ENCODE results near the gene FLAD1. TPM values are rescaled to one million over a fixed set of nuclear protein-coding genes. Genes with fewer than 3 reads are reported as not detected.

FLAD1 gene
- total RNA-seq, 1 experiment from 2014 or later: 88.3 TPM

- TF ChIP-seq ZSCAN18 (CRISPR knock-in tag; IDR thresholded peaks at IDR 0.05): no peak
Measured at GRCh38 chr1:155007251-155007828, 24.2 kb downstream of the FLAD1 start (continued).

- H3K9me3 Mint-ChIP-seq: no peaks in the 10 kb centered on the region
- H3K4me3 Mint-ChIP-seq: peak overlapping the region; percentile 41
- peaks cover 4% of the 10 kb centered on the region; the same call in 1 of the 2 replicates for H3K36me3 Mint-ChIP-seq
- CTCF ChIA-PET: interaction anchor here (0.6 to 4.3 kb wide), 15 partner anchors 9 to 185 kb away, joined by 3 to 58 read pairs (median 5); partner anchors contain the start of genes KRTCAP2, PBXIP1 and SHC1
- ATAC-seq: peak; percentile 2; the same call in 1 of the 2 replicates
- POLR2A ChIA-PET: interaction anchor here (0.5 to 1.7 kb wide), 8 partner anchors 8 to 38 kb away, joined by 3 to 9 read pairs (median 4); partner anchors contain the start of genes FLAD1 and SHC1
- DNase-seq (ENCODE audit: low spot score): peak; percentile 36
- H3K27ac Mint-ChIP-seq: no peak overlapping the region
- H3K4me1 Mint-ChIP-seq: peaks cover 60% of the 10 kb centered on the region
- no peaks in the 10 kb centered on the region for H3K27me3 Mint-ChIP-seq (ENCODE audit: low read depth)
- TF ChIP-seq ZNF263 (CRISPR knock-in tag; IDR thresholded peaks at IDR 0.05; ENCODE audit: low read depth): no peak
- TF ChIP-seq, protein P1, sequence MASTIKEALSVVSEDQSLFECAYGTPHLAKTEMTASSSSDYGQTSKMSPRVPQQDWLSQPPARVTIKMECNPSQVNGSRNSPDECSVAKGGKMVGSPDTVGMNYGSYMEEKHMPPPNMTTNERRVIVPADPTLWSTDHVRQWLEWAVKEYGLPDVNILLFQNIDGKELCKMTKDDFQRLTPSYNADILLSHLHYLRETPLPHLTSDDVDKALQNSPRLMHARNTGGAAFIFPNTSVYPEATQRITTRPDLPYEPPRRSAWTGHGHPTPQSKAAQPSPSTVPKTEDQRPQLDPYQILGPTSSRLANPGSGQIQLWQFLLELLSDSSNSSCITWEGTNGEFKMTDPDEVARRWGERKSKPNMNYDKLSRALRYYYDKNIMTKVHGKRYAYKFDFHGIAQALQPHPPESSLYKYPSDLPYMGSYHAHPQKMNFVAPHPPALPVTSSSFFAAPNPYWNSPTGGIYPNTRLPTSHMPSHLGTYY (CRISPR knock-in tag; IDR thresholded peaks at IDR 0.05): no peak
- TF ChIP-seq ZNF121 (CRISPR knock-in tag; IDR thresholded peaks at IDR 0.05): no peak
- TF ChIP-seq HMGA2 (CRISPR knock-in tag; IDR thresholded peaks at IDR 0.05): no peak
- TF ChIP-seq RORB (CRISPR knock-in tag; IDR thresholded peaks at IDR 0.05): no peak
- no peak for TF ChIP-seq MXD4 (CRISPR knock-in tag; IDR thresholded peaks at IDR 0.05; ENCODE audit: borderline replicate concordance)
- TF ChIP-seq GTF2I (CRISPR knock-in tag; conservative IDR thresholded peaks at IDR 0.05): no peak
- TF ChIP-seq CBFB (CRISPR knock-in tag; IDR thresholded peaks at IDR 0.05; ENCODE audit: low read depth): no peak
- TF ChIP-seq, protein P2, sequence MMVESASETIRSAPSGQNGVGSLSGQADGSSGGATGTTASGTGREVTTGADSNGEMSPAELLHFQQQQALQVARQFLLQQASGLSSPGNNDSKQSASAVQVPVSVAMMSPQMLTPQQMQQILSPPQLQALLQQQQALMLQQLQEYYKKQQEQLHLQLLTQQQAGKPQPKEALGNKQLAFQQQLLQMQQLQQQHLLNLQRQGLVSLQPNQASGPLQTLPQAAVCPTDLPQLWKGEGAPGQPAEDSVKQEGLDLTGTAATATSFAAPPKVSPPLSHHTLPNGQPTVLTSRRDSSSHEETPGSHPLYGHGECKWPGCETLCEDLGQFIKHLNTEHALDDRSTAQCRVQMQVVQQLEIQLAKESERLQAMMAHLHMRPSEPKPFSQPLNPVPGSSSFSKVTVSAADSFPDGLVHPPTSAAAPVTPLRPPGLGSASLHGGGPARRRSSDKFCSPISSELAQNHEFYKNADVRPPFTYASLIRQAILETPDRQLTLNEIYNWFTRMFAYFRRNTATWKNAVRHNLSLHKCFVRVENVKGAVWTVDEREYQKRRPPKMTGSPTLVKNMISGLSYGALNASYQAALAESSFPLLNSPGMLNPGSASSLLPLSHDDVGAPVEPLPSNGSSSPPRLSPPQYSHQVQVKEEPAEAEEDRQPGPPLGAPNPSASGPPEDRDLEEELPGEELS (CRISPR knock-in tag; IDR thresholded peaks at IDR 0.05): no peak
- TF ChIP-seq ZNF317 (CRISPR knock-in tag; IDR thresholded peaks at IDR 0.05; ENCODE audit: borderline replicate concordance, low read depth): no peak
- no peak for TF ChIP-seq CREM (CRISPR knock-in tag; IDR thresholded peaks at IDR 0.05)
- TF ChIP-seq TP53 (CRISPR knock-in tag; IDR thresholded peaks at IDR 0.05): no peak
Measured at GRCh38 chr1:155008015-155008941, 25.1 kb downstream of the FLAD1 start.

DNA sequence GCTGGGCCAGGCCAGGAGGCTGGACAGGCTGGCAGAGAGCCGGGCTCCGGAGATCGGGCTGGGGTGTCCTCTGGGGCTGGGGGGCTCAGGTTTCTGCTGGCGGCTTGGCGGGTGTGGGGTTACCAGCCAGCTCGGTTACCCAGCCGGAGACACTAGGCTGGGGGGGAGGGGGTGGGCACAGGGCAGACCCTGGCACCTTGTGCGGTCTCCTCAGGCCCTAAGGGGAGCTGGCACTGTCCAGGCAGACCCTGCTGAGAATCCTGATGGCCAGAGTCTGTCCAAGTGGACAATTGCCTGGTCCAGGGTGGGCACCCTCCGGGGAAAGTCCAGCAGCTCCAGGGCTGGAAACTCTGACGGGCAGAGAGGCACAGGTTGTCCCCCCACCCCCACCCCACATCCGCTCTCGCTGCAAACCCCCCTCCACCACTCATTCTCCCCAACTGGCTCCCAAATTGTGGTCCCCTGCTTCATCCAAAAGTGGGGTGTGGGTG lies 26.1 kb downstream of the FLAD1 start:
- Mint-ChIP-seq H3K36me3 (peaks cover 4% of the 10 kb centered on the region; the same call in 1 of the 2 replicates), H3K27ac (no peak overlapping the region; the same call in 1 of the 2 replicates), H3K27me3 (ENCODE audit: low read depth) (no peaks in the 10 kb centered on the region), H3K4me3 (peak overlapping the region; percentile 18; the same call in 1 of the 2 replicates), H3K9me3 (no peaks in the 10 kb centered on the region), H3K4me1 (peaks cover 61% of the 10 kb centered on the region)
- no peak for DNase-seq (ENCODE audit: low spot score)
- ChIA-PET POLR2A (interaction anchor here (0.6 to 1.7 kb wide), 4 partner anchors 9 to 38 kb away, joined by 3 to 9 read pairs (median 6); partner anchors contain the start of gene SHC1), CTCF (interaction anchor here (0.6 to 4.3 kb wide), 6 partner anchors 8 to 158 kb away, joined by 3 to 58 read pairs (median 8); partner anchors contain the start of gene SHC1)
- no peak for ATAC-seq
- TF ChIP-seq SMAD4 (CRISPR knock-in tag; IDR thresholded peaks at IDR 0.05) (no peak), PRDM15 (CRISPR knock-in tag; IDR thresholded peaks at IDR 0.05) (no peak), CTCF (IDR thresholded peaks at IDR 0.05) (no peak), RORB (CRISPR knock-in tag; IDR thresholded peaks at IDR 0.05) (no peak)
- TF ChIP-seq, protein P3, sequence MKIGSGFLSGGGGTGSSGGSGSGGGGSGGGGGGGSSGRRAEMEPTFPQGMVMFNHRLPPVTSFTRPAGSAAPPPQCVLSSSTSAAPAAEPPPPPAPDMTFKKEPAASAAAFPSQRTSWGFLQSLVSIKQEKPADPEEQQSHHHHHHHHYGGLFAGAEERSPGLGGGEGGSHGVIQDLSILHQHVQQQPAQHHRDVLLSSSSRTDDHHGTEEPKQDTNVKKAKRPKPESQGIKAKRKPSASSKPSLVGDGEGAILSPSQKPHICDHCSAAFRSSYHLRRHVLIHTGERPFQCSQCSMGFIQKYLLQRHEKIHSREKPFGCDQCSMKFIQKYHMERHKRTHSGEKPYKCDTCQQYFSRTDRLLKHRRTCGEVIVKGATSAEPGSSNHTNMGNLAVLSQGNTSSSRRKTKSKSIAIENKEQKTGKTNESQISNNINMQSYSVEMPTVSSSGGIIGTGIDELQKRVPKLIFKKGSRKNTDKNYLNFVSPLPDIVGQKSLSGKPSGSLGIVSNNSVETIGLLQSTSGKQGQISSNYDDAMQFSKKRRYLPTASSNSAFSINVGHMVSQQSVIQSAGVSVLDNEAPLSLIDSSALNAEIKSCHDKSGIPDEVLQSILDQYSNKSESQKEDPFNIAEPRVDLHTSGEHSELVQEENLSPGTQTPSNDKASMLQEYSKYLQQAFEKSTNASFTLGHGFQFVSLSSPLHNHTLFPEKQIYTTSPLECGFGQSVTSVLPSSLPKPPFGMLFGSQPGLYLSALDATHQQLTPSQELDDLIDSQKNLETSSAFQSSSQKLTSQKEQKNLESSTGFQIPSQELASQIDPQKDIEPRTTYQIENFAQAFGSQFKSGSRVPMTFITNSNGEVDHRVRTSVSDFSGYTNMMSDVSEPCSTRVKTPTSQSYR (CRISPR knock-in tag; IDR thresholded peaks at IDR 0.05): no peak
